ENCODE results near the gene IFNAR1. TPM values are rescaled to one million over a fixed set of nuclear protein-coding genes. Genes with fewer than 3 reads are reported as not detected.
A peak's percentile ranks its signal among the peaks of the same experiment; 100 is the strongest.

IFNAR1 gene
- polyA plus RNA-seq, 3 donors: 16.8 to 95.3 (median 56.2) TPM

- no peaks in the 10 kb centered on the region for H3K27me3 ChIP-seq (ENCODE audit: control insufficient read depth in 2 of 2, insufficient read depth in 2 of 2, low read length in 2 of 2)
- peaks cover 63% of the 10 kb centered on the region for H4K20me1 ChIP-seq (ENCODE audit: insufficient read depth, low read length)
- DNase-seq: no peak
- H3K9me3 ChIP-seq (replicated peaks in 1 of 2; ENCODE audit: control insufficient read depth in 1 of 2, insufficient read depth in 1 of 2, low read length in 2 of 2): no peaks in the 10 kb centered on the region
- intact Hi-C loops (cut with micrococcal nuclease): loop anchor here in 1 of 2 donors (5.0 kb wide), 1 partner anchor 35 kb away; no protein-coding TSS in a partner anchor
- Mint-ChIP-seq H3K4me1 (peaks cover 38% of the 10 kb centered on the region), H3K27me3 (ENCODE audit: low read depth in 3 of 3) (peaks cover 0 to 3% (median 0%) of the 10 kb centered on the region in 3 donors), H3K4me3 (no peak overlapping the region), H3K36me3 (peaks cover 24 to 25% of the 10 kb centered on the region in 2 donors), H3K9me3 (peaks cover 0 to 8% (median 4%) of the 10 kb centered on the region in 7 donors), H3K27ac (peak overlapping the region in 2 of 7 donors; percentile 8 to 46)
- H3K4me1 ChIP-seq (ENCODE audit: control insufficient read depth in 1 of 2, insufficient read depth in 2 of 2, low read length in 2 of 2): peaks cover 30 to 43% of the 10 kb centered on the region in 2 donors
- no CpG with 5 or more reads among the region's 3 CpGs for WGBS (ENCODE audit: insufficient coverage)
- peak overlapping the region in 1 of 2 donors; percentile 49 for H3K27ac ChIP-seq (ENCODE audit: low read depth in 1 of 2, low read length in 2 of 2)
- peak overlapping the region; percentile 96 for H3K4me2 ChIP-seq (replicated peaks; ENCODE audit: extremely low read depth, low read length, poor library complexity, severe bottlenecking)
- H3K36me3 ChIP-seq (replicated peaks in 1 of 2; ENCODE audit: control insufficient read depth in 1 of 2, insufficient read depth in 2 of 2, low read length in 2 of 2): peaks cover 14 to 32% of the 10 kb centered on the region in 2 donors
- peaks cover 85% of the 10 kb centered on the region for H3K79me2 ChIP-seq (ENCODE audit: insufficient read depth, low read length)
- no peak overlapping the region for H2AFZ ChIP-seq (ENCODE audit: insufficient read depth, low read depth, low read length, poor library complexity, severe bottlenecking)
- H3K9ac ChIP-seq (ENCODE audit: insufficient read depth, low read length, poor library complexity, severe bottlenecking): no peak overlapping the region
- peak overlapping the region in 1 of 3 experiments; percentile 89 for H3K4me3 ChIP-seq (replicated peaks in 1 of 3; ENCODE audit: low read depth in 2 of 3, low read length in 3 of 3)
- TF ChIP-seq, protein P1, sequence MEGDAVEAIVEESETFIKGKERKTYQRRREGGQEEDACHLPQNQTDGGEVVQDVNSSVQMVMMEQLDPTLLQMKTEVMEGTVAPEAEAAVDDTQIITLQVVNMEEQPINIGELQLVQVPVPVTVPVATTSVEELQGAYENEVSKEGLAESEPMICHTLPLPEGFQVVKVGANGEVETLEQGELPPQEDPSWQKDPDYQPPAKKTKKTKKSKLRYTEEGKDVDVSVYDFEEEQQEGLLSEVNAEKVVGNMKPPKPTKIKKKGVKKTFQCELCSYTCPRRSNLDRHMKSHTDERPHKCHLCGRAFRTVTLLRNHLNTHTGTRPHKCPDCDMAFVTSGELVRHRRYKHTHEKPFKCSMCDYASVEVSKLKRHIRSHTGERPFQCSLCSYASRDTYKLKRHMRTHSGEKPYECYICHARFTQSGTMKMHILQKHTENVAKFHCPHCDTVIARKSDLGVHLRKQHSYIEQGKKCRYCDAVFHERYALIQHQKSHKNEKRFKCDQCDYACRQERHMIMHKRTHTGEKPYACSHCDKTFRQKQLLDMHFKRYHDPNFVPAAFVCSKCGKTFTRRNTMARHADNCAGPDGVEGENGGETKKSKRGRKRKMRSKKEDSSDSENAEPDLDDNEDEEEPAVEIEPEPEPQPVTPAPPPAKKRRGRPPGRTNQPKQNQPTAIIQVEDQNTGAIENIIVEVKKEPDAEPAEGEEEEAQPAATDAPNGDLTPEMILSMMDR (IDR thresholded peaks at IDR 0.05): no peak
Observed at GRCh38 chr21:33327326-33327725, 2.6 kb downstream of the IFNAR1 start.

DNA sequence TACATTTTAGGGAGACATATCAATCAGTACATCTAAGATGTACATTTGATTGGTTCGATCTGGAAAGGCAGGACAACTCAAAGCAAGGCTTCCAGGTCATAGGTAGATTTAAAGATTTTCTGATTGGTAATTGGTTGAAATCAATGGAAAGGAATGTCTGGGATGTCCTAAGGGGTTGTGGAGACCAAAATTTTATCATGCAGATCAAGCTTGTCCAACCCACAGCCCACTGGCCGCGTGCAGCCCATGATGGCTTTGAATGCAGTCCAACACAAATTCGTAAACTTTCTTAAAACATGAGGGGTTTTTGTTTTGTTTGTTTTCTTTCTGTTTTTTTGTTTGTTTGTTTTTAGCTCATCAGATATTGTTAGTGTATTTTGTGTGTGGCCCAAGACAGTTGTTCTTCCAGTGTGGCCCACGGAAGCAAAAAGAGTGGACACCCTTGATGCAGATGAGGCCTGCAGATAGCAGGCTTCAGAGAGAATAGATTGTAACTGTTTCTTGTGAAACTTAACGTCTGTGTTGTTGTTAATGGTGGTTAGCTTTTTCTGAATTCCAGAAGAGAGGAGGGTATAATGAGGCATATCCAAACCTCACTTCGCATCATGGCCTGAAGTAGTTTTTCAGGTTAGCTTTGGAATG is 3.1 kb downstream of the IFNAR1 start:
- peaks cover 67% of the 10 kb centered on the region for H4K20me1 ChIP-seq (ENCODE audit: insufficient read depth, low read length)
- H3K4me3 Mint-ChIP-seq: no peak overlapping the region
- H3K36me3 Mint-ChIP-seq: peaks cover 26 to 29% of the 10 kb centered on the region in 2 donors
- no peak for DNase-seq
- peaks cover 0 to 3% (median 0%) of the 10 kb centered on the region in 3 donors for H3K27me3 Mint-ChIP-seq (ENCODE audit: low read depth in 3 of 3)
- WGBS (ENCODE audit: insufficient coverage): 92% methylated on average over 2 of the region's 7 CpGs
- H3K4me1 Mint-ChIP-seq: peaks cover 38% of the 10 kb centered on the region
- peaks cover 91% of the 10 kb centered on the region for H3K79me2 ChIP-seq (ENCODE audit: insufficient read depth, low read length)
- H2AFZ ChIP-seq (ENCODE audit: insufficient read depth, low read depth, low read length, poor library complexity, severe bottlenecking): no peak overlapping the region
- peaks cover 14 to 33% of the 10 kb centered on the region in 2 donors for H3K36me3 ChIP-seq (replicated peaks in 1 of 2; ENCODE audit: control insufficient read depth in 1 of 2, insufficient read depth in 2 of 2, low read length in 2 of 2)
- H3K27me3 ChIP-seq (ENCODE audit: control insufficient read depth in 2 of 2, insufficient read depth in 2 of 2, low read length in 2 of 2): no peaks in the 10 kb centered on the region
- peak overlapping the region in 1 of 2 donors; percentile 49 for H3K27ac ChIP-seq (ENCODE audit: low read depth in 1 of 2, low read length in 2 of 2)
- intact Hi-C loops (cut with micrococcal nuclease): loop anchor here in 1 of 2 donors (5.0 kb wide), 1 partner anchor 34 kb away; no protein-coding TSS in a partner anchor
- peak overlapping the region in 5 of 7 donors; percentile 1 to 49 (median 15) for H3K27ac Mint-ChIP-seq
- peaks cover 0 to 2% of the 10 kb centered on the region in 2 donors for H3K9me3 ChIP-seq (replicated peaks in 1 of 2; ENCODE audit: control insufficient read depth in 1 of 2, insufficient read depth in 1 of 2, low read length in 2 of 2)
- H3K4me3 ChIP-seq (replicated peaks in 1 of 3; ENCODE audit: low read depth in 2 of 3, low read length in 3 of 3): no peak overlapping the region
- peak overlapping the region; percentile 96 for H3K4me2 ChIP-seq (replicated peaks; ENCODE audit: extremely low read depth, low read length, poor library complexity, severe bottlenecking)
- H3K9ac ChIP-seq (ENCODE audit: insufficient read depth, low read length, poor library complexity, severe bottlenecking): no peak overlapping the region
- H3K4me1 ChIP-seq (ENCODE audit: control insufficient read depth in 1 of 2, insufficient read depth in 2 of 2, low read length in 2 of 2): peaks cover 30 to 43% of the 10 kb centered on the region in 2 donors
- H3K9me3 Mint-ChIP-seq: peaks cover 2 to 11% (median 8%) of the 10 kb centered on the region in 7 donors
- TF ChIP-seq, protein P1 (IDR thresholded peaks at IDR 0.05): no peak
